Liver (tissue), 9 donors: ENCODE measurements around the gene SLC6A12. TPM values are rescaled to one million over a fixed set of nuclear protein-coding genes. Genes with fewer than 3 reads are reported as not detected.
"Not testable (repeated sequence)": the region's sequence is repeated elsewhere in the genome, so short reads cannot be mapped to it uniquely, and the experiment has no call there.

ENCODE experiments used
- DNase-seq: peaks from one replicate; pipeline ENCODE4 v3.0.0-alpha.2; 2017; ENCODE audit warnings: low spot score
- H3K27ac ChIP-seq, 2 donors: one replicate each; pipeline ENCODE4 v1.7.0; 2013; ENCODE audit warnings: inconsistent platforms in 2 of 2, low read length in 2 of 2, control low read depth in 1 of 2, low read depth in 1 of 2, mild to moderate bottlenecking in 1 of 2
- H3K27me3 ChIP-seq, 4 donors: one replicate each; pipeline versions ENCODE4 v1.6.1 to v1.7.0; 2013; ENCODE audit warnings: low read length in 3 of 4, inconsistent platforms in 1 of 4, mild to moderate bottlenecking in 1 of 4, moderate library complexity in 1 of 4; ENCODE audit not compliant: control insufficient read depth in 4 of 4, insufficient read depth in 4 of 4
- H3K36me3 ChIP-seq, 4 donors: one replicate each; pipeline versions ENCODE4 v1.6.1 to v1.7.0; 2013; ENCODE audit warnings: low read length in 3 of 4, mild to moderate bottlenecking in 3 of 4, low read depth in 1 of 4, moderate library complexity in 1 of 4; ENCODE audit not compliant: control insufficient read depth in 4 of 4, insufficient read depth in 3 of 4
- H3K4me1 ChIP-seq, 4 donors: one replicate each; pipeline versions ENCODE4 v1.6.1 to v1.7.0; 2013; ENCODE audit warnings: low read length in 3 of 4, mild to moderate bottlenecking in 3 of 4, moderate library complexity in 1 of 4; ENCODE audit not compliant: control insufficient read depth in 4 of 4, insufficient read depth in 4 of 4
- H3K4me3 ChIP-seq, 3 donors: one replicate each; pipeline versions ENCODE4 v1.6.1 to v1.7.0; 2013; ENCODE audit warnings: low read length in 3 of 3, control low read depth in 1 of 3, low read depth in 1 of 3, mild to moderate bottlenecking in 1 of 3
- H3K9ac ChIP-seq, 2 donors: one replicate each; pipeline ENCODE4 v1.7.0; 2013; ENCODE audit warnings: low read length in 2 of 2, mild to moderate bottlenecking in 2 of 2, moderate library complexity in 2 of 2, control low read depth in 1 of 2, low read depth in 1 of 2
- H3K9me3 ChIP-seq, 4 donors: one replicate each; pipeline versions ENCODE4 v1.6.1 to v1.7.0; 2013; ENCODE audit warnings: low read length in 3 of 4; ENCODE audit not compliant: control insufficient read depth in 4 of 4
- EGR1 ChIP-seq, 2 donors: IDR thresholded peaks; 2 replicates each; pipeline ENCODE4 v1.6.1; 2016 to 2018; ENCODE audit warnings: antibody characterized with exemption in 2 of 2, low read depth in 2 of 2
- FOXA1 ChIP-seq: IDR thresholded peaks from 2 replicates; pipeline ENCODE4 v1.6.1; 2016; ENCODE audit warnings: antibody characterized with exemption
- FOXA2 ChIP-seq: IDR thresholded peaks from 2 replicates; pipeline ENCODE4 v1.6.1; 2016; ENCODE audit warnings: antibody characterized with exemption
- GABPA ChIP-seq, 2 donors: IDR thresholded peaks in 1 of 2; conservative IDR thresholded peaks in 1 of 2; 2 replicates each; pipeline ENCODE4 v1.6.1; 2016; ENCODE audit warnings: antibody characterized with exemption in 2 of 2, mild to moderate bottlenecking in 1 of 2, moderate library complexity in 1 of 2
- HNF4A ChIP-seq, 2 donors: conservative IDR thresholded peaks; 2 replicates each; pipeline ENCODE4 v1.6.1; 2016; ENCODE audit warnings: antibody characterized with exemption in 2 of 2, mild to moderate bottlenecking in 2 of 2
- HNF4G ChIP-seq: IDR thresholded peaks from 2 replicates; pipeline ENCODE4 v1.6.1; 2016; ENCODE audit warnings: antibody characterized with exemption
- JUND ChIP-seq, 2 donors: IDR thresholded peaks; 2 replicates each; pipeline ENCODE4 v1.6.1; 2016; ENCODE audit warnings: antibody characterized with exemption in 2 of 2
- NR2F2 ChIP-seq: IDR thresholded peaks from 2 replicates; pipeline ENCODE4 v1.6.1; 2016; ENCODE audit warnings: antibody characterized with exemption
- RAD21 ChIP-seq, 2 donors: IDR thresholded peaks; 2 replicates each; pipeline ENCODE4 v1.6.1; 2016; ENCODE audit warnings: antibody characterized with exemption in 2 of 2, mild to moderate bottlenecking in 2 of 2
- RXRA ChIP-seq, 2 donors: IDR thresholded peaks; 2 replicates each; pipeline ENCODE4 v1.6.1; 2017 to 2018; ENCODE audit warnings: antibody characterized with exemption in 2 of 2, mild to moderate bottlenecking in 1 of 2
- SP1 ChIP-seq: IDR thresholded peaks from 2 replicates; pipeline ENCODE4 v1.6.1; 2018; ENCODE audit warnings: antibody characterized with exemption, mild to moderate bottlenecking
- TAF1 ChIP-seq: conservative IDR thresholded peaks from 2 replicates; pipeline ENCODE4 v1.6.1; 2016; ENCODE audit warnings: antibody characterized with exemption, mild to moderate bottlenecking
- YY1 ChIP-seq: IDR thresholded peaks from 2 replicates; pipeline ENCODE4 v1.6.1; 2016; ENCODE audit warnings: antibody characterized with exemption, mild to moderate bottlenecking
- WGBS: extraction: QIAGEN DNeasy Blood & Tissue Kit; methylation state at CpG from one replicate; pipeline ENCODE4 v1.1.7; 2013; 5-methylcytosine and 5-hydroxymethylcytosine counted together
- polyA plus RNA-seq, 2 donors: library from polyadenylated mRNA; stranded (reverse) in 1 of 2; unstranded in 1 of 2; fragments of 200-250 nt in 1 of 2; fragments of >200 nt in 1 of 2; fragmentation: Nextera tagmentation in 1 of 2; extraction: Ambion mirVana in 1 of 2; gene quantifications; one replicate each; pipeline versions ENCODE4 v1.2.1 to v1.2.3, GENCODE V29; 2013 to 2015
- total RNA-seq, 2 donors: library from RNA; depleted of rRNA; stranded (reverse); fragments of >200 nt; gene quantifications; one replicate each; pipeline ENCODE4 v1.2.3, GENCODE V29; 2014
- TF ChIP-seq, protein P1 (sequence below): IDR thresholded peaks from 2 replicates; pipeline ENCODE4 v1.6.1; 2016; ENCODE audit warnings: antibody characterized with exemption, mild to moderate bottlenecking
- TF ChIP-seq, protein P2 (sequence below): IDR thresholded peaks from 2 replicates; pipeline ENCODE4 v1.6.1; 2016; ENCODE audit warnings: antibody characterized with exemption
- TF ChIP-seq, protein P3 (sequence below): IDR thresholded peaks from 2 replicates; pipeline ENCODE4 v1.6.1; 2016; ENCODE audit warnings: antibody characterized with exemption
- TF ChIP-seq, protein P4 (sequence below): IDR thresholded peaks from 2 replicates; pipeline ENCODE4 v1.6.1; 2016; ENCODE audit warnings: antibody characterized with exemption
- TF ChIP-seq, protein P5 (sequence below): fragments of 150-350 bp; IDR thresholded peaks from 2 replicates; pipeline ENCODE4 v1.5.1; 2017; ENCODE audit warnings: improper control_type of control experiment, low read depth, low read length; ENCODE audit not compliant: missing input control
- donor health status: healthy.
- donor health status: healthy.
- donor health status: healthy.
- donor health status: healthy.
- donor health status: healthy.

The SLC6A12 gene
- total and polyA plus RNA-seq, 4 donors: 18.2 to 30.3 (median 23.2) TPM

DNA sequence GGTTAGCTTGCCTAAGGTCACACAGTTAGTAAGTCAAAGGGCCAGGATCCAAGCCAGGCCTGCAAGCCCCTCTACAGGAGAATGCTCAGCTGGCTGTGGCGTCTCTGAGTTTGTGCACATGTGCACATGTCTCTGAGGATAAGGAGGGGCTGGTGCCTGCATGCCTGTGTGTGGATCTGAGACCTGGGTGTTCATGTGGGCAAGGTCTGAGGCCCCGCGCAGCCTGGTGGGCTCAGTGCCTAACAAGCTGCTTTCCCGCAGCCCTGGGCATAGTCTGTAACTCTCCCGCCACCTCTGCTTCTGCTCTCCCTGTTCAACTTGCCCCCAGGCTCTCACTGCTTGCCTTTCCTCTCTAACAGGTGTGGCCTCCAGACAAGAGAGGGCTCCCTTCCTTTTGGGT, 4.3 kb upstream of the SLC6A12 start:
- no peak for DNase-seq
- no peak overlapping the region for H3K27ac ChIP-seq
- 93% methylated on average over 5 of the region's 5 CpGs for WGBS
- H3K4me3 ChIP-seq: no peak overlapping the region
- peaks cover 4 to 22% (median 15%) of the 10 kb centered on the region in 4 donors for H3K4me1 ChIP-seq
- TF ChIP-seq, protein P1, sequence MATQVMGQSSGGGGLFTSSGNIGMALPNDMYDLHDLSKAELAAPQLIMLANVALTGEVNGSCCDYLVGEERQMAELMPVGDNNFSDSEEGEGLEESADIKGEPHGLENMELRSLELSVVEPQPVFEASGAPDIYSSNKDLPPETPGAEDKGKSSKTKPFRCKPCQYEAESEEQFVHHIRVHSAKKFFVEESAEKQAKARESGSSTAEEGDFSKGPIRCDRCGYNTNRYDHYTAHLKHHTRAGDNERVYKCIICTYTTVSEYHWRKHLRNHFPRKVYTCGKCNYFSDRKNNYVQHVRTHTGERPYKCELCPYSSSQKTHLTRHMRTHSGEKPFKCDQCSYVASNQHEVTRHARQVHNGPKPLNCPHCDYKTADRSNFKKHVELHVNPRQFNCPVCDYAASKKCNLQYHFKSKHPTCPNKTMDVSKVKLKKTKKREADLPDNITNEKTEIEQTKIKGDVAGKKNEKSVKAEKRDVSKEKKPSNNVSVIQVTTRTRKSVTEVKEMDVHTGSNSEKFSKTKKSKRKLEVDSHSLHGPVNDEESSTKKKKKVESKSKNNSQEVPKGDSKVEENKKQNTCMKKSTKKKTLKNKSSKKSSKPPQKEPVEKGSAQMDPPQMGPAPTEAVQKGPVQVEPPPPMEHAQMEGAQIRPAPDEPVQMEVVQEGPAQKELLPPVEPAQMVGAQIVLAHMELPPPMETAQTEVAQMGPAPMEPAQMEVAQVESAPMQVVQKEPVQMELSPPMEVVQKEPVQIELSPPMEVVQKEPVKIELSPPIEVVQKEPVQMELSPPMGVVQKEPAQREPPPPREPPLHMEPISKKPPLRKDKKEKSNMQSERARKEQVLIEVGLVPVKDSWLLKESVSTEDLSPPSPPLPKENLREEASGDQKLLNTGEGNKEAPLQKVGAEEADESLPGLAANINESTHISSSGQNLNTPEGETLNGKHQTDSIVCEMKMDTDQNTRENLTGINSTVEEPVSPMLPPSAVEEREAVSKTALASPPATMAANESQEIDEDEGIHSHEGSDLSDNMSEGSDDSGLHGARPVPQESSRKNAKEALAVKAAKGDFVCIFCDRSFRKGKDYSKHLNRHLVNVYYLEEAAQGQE: no peak
- TF ChIP-seq RAD21 (IDR thresholded peaks at IDR 0.05) (no peak), FOXA1 (no peak), HNF4G (no peak), EGR1 (IDR thresholded peaks at IDR 0.05; ENCODE audit: low read depth in 2 of 2) (no peak), NR2F2 (no peak), RXRA (IDR thresholded peaks at IDR 0.05) (no peak), FOXA2 (no peak), TAF1 (no peak), JUND (IDR thresholded peaks at IDR 0.05) (no peak), GABPA (IDR thresholded peaks at IDR 0.05 in 1 of 2, conservative IDR thresholded peaks at IDR 0.05 in 1 of 2) (no peak), YY1 (no peak), SP1 (no peak), HNF4A (conservative IDR thresholded peaks at IDR 0.05) (no peak)
- TF ChIP-seq, protein P2, sequence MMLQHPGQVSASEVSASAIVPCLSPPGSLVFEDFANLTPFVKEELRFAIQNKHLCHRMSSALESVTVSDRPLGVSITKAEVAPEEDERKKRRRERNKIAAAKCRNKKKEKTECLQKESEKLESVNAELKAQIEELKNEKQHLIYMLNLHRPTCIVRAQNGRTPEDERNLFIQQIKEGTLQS: no peak
- TF ChIP-seq, protein P3, sequence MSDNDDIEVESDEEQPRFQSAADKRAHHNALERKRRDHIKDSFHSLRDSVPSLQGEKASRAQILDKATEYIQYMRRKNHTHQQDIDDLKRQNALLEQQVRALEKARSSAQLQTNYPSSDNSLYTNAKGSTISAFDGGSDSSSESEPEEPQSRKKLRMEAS: no peak
- TF ChIP-seq, protein P4, sequence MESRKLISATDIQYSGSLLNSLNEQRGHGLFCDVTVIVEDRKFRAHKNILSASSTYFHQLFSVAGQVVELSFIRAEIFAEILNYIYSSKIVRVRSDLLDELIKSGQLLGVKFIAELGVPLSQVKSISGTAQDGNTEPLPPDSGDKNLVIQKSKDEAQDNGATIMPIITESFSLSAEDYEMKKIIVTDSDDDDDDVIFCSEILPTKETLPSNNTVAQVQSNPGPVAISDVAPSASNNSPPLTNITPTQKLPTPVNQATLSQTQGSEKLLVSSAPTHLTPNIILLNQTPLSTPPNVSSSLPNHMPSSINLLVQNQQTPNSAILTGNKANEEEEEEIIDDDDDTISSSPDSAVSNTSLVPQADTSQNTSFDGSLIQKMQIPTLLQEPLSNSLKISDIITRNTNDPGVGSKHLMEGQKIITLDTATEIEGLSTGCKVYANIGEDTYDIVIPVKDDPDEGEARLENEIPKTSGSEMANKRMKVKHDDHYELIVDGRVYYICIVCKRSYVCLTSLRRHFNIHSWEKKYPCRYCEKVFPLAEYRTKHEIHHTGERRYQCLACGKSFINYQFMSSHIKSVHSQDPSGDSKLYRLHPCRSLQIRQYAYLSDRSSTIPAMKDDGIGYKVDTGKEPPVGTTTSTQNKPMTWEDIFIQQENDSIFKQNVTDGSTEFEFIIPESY: no peak
- TF ChIP-seq, protein P5, sequence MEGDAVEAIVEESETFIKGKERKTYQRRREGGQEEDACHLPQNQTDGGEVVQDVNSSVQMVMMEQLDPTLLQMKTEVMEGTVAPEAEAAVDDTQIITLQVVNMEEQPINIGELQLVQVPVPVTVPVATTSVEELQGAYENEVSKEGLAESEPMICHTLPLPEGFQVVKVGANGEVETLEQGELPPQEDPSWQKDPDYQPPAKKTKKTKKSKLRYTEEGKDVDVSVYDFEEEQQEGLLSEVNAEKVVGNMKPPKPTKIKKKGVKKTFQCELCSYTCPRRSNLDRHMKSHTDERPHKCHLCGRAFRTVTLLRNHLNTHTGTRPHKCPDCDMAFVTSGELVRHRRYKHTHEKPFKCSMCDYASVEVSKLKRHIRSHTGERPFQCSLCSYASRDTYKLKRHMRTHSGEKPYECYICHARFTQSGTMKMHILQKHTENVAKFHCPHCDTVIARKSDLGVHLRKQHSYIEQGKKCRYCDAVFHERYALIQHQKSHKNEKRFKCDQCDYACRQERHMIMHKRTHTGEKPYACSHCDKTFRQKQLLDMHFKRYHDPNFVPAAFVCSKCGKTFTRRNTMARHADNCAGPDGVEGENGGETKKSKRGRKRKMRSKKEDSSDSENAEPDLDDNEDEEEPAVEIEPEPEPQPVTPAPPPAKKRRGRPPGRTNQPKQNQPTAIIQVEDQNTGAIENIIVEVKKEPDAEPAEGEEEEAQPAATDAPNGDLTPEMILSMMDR: no peak
- H3K9ac ChIP-seq: no peak overlapping the region
- H3K36me3 ChIP-seq: peaks cover 0 to 32% (median 19%) of the 10 kb centered on the region in 4 donors
- no peaks in the 10 kb centered on the region for H3K9me3 ChIP-seq
- no peaks in the 10 kb centered on the region for H3K27me3 ChIP-seq

DNA sequence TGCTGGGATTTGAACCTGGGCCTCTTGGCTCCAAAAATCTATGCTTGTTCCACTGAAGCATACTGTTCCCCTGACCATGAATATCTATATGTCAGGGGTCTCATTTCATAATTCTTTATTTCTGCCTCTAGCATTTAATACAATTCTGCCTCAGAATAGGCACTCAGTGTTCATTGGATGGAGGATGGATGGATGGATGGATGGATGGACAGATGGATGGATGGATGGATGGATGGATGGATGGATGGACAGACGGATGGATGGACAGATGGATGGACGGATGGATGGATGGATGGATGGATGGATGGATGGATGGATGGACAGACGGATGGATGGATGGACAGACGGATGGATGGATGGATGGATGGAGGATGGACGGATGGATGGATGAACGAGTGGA, 3.1 kb upstream of the SLC6A12 start:
- H3K4me3 ChIP-seq, H3K9ac ChIP-seq, H3K27me3 ChIP-seq, H3K9me3 ChIP-seq, DNase-seq, H3K27ac ChIP-seq: not testable (repeated sequence)
- Histone ChIP-seq H3K36me3 (peaks cover 0 to 20% (median 12%) of the 10 kb centered on the region in 4 donors), H3K4me1 (peaks cover 5 to 32% (median 24%) of the 10 kb centered on the region in 4 donors)
- 83% methylated on average over 6 of the region's 6 CpGs for WGBS
